Measurements from ENCODE around the gene STRIP2.

Gene STRIP2

GRCh38 chr7:129498021-129498420 is 63.8 kb downstream of the STRIP2 start:
- Histone ChIP-seq H3K27ac (ENCODE audit: extremely low read depth, low read depth, low read length) (no peak overlapping the region), H3K36me3 (ENCODE audit: control insufficient read depth in 2 of 2, insufficient read depth in 1 of 2, low read length in 2 of 2) (no peaks in the 10 kb centered on the region), H3K4me1 (ENCODE audit: control insufficient read depth, insufficient read depth, low read length) (no peaks in the 10 kb centered on the region), H3K9me3 (ENCODE audit: control insufficient read depth, insufficient read depth, low read depth, low read length) (no peaks in the 10 kb centered on the region), H3K4me3 (ENCODE audit: low read depth, low read length) (no peak overlapping the region)
- no peak for TF ChIP-seq ZNF354C (tag by site-specific recombination; IDR thresholded peaks at IDR 0.05; ENCODE audit: borderline replicate concordance, low read depth)
- peak; percentile 42 for TF ChIP-seq GLIS1 (tag by site-specific recombination; IDR thresholded peaks at IDR 0.05)
- TF ChIP-seq KLF1 (tag by site-specific recombination; IDR thresholded peaks at IDR 0.05): 0 out of 2 replicates have a peak, but pooled peaks have one; percentile 19
- TF ChIP-seq AEBP2 (tag by site-specific recombination; IDR thresholded peaks at IDR 0.05; ENCODE audit: borderline replicate concordance): no peak
- ChIA-PET POLR2A (interaction anchor here (0.6 kb wide), 1 partner anchor 55 kb away, joined by 4 read pairs; no protein-coding TSS in a partner anchor), CTCF (interaction anchor here (0.7 kb wide), 1 partner anchor 208 kb away, joined by 4 read pairs; no protein-coding TSS in a partner anchor)

DNA sequence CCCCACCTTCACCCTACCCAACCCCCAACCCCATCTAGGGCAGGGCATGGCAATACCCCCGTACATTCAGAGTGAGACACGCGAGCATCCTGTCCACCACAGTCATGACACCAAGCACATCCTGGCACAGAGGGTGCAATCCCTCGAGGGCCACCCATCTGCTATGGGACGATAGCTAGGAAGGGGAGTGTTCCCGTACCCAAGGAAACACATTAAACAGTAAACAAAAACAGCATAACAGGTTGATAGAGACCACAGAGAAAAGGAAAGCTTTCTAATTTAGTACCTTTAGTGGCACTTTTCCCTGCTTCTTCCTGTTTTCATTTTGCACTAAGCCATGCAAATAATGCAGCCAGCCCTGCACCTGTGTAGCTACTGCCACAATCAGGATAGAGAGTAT is 65.8 kb downstream of the STRIP2 start:
- no peaks in the 10 kb centered on the region for H3K36me3 ChIP-seq (ENCODE audit: control insufficient read depth in 2 of 2, insufficient read depth in 1 of 2, low read length in 2 of 2)
- TF ChIP-seq, protein P1, sequence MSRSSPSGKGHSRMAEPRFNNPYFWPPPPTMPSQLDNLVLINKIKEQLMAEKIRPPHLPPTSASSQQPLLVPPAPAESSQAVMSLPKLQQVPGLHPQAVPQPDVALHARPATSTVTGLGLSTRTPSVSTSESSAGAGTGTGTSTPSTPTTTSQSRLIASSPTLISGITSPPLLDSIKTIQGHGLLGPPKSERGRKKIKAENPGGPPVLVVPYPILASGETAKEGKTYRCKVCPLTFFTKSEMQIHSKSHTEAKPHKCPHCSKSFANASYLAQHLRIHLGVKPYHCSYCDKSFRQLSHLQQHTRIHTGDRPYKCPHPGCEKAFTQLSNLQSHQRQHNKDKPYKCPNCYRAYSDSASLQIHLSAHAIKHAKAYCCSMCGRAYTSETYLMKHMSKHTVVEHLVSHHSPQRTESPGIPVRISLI (tag by site-specific recombination; IDR thresholded peaks at IDR 0.05): no peak
- no peak for TF ChIP-seq GFI1B (tag by site-specific recombination; IDR thresholded peaks at IDR 0.05)
- no peak for TF ChIP-seq ZNF37A (tag by site-specific recombination; IDR thresholded peaks at IDR 0.05)
- TF ChIP-seq, protein P2, sequence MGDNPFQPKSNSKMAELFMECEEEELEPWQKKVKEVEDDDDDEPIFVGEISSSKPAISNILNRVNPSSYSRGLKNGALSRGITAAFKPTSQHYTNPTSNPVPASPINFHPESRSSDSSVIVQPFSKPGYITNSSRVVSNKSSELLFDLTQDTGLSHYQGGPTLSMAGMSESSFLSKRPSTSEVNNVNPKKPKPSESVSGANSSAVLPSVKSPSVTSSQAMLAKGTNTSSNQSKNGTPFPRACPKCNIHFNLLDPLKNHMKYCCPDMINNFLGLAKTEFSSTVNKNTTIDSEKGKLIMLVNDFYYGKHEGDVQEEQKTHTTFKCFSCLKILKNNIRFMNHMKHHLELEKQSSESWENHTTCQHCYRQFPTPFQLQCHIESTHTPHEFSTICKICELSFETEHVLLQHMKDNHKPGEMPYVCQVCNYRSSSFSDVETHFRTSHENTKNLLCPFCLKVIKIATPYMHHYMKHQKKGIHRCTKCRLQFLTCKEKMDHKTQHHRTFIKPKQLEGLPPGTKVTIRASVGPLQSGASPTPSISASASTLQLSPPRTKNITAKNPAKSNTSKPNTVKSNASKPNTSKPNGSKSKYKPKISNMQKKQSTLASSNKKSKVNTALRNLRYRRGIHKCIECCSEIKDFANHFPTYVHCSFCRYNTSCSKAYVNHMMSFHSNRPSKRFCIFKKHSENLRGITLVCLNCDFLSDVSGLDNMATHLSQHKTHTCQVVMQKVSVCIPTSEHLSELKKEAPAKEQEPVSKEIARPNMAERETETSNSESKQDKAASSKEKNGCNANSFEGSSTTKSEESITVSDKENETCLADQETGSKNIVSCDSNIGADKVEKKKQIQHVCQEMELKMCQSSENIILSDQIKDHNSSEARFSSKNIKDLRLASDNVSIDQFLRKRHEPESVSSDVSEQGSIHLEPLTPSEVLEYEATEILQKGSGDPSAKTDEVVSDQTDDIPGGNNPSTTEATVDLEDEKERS (tag by site-specific recombination; IDR thresholded peaks at IDR 0.05): no peak
- no peak overlapping the region for H3K4me3 ChIP-seq (ENCODE audit: low read depth, low read length)
- CTCF ChIA-PET: no interaction called here
- POLR2A ChIA-PET: no interaction called here
- no peaks in the 10 kb centered on the region for H3K4me1 ChIP-seq (ENCODE audit: control insufficient read depth, insufficient read depth, low read length)
- H3K9me3 ChIP-seq (ENCODE audit: control insufficient read depth, insufficient read depth, low read depth, low read length): no peaks in the 10 kb centered on the region
- no peak overlapping the region for H3K27ac ChIP-seq (ENCODE audit: extremely low read depth, low read depth, low read length)

DNA sequence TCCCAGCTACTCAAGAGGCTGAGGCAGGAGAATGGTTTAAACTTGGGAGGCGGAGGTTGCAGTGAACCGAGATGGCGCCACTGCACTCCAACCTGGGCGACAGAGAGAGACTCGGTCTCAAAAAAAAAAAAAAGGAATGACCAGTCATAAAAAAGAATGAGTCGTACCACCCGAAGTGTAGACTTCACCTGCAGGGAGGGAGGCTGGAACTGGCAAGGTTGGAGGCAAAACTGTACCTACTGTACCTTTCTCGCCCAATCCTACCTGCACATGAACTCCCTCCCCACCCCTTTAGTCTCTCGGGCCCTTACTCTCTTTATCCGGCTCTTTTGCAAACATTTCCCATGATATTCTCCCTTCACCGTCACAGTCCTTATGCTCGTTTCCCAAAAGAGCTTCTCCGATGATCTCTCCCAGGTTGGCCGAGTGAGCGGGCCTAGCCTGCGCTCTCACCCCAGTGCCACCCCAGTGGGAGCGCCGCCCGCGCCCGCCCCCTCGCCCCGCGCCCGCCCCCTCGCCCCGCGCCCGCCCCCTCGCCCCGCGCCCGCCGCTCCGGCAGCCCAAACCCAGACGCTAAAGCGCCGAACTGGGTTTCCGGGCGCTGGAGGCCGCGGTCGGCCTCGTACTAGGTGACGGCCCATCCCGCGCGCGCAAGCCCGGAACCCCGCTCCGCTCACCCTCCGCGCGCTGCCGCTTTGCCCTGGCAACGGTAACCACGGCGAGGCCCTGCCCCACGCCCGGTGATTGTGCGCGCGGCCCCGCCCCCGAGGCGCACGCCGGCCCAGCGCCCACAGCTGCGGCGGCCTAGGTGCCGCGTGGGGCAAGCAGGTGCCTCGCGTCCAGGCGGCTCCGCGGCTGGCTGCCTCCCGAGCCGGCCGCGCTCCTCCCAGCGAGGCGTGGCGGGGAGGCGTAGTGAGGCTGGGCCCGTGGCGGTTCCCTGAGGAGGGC is 67.8 kb downstream of the STRIP2 start, which contains the start of gene SMKR1:
SMKR1 (plus strand) TSS at position 772 of the 948 bp plus-strand sequence. CDS start 294 bp downstream, outside the sequence.
- H3K27ac ChIP-seq (ENCODE audit: extremely low read depth, low read depth, low read length): no peak within 1 kb of the TSS; the same call in 1 of the 2 replicates
- no peaks in the 10 kb centered on the region for H3K9me3 ChIP-seq (ENCODE audit: control insufficient read depth, insufficient read depth, low read depth, low read length)
- H3K4me3 ChIP-seq (ENCODE audit: low read depth, low read length): peak within 1 kb of the TSS; percentile 41
- no peaks in the 10 kb centered on the region for H3K4me1 ChIP-seq (ENCODE audit: control insufficient read depth, insufficient read depth, low read length)
- POLR2A ChIA-PET: no interaction called here
- CTCF ChIA-PET: interaction anchor here (0.6 to 0.9 kb wide), 4 partner anchors 19 to 157 kb away, joined by 3 to 5 read pairs (median 3); no protein-coding TSS in a partner anchor
- no peaks in the 10 kb centered on the region for H3K36me3 ChIP-seq (ENCODE audit: control insufficient read depth in 2 of 2, insufficient read depth in 1 of 2, low read length in 2 of 2)
- peak; percentile 65; the same call in 1 of the 2 replicates for TF ChIP-seq ZSCAN30 (tag by site-specific recombination; IDR thresholded peaks at IDR 0.05)
- no peak for TF ChIP-seq ZNF157 (tag by site-specific recombination; IDR thresholded peaks at IDR 0.05)
- TF ChIP-seq ZNF677 (tag by site-specific recombination; IDR thresholded peaks at IDR 0.05): no peak
- no peak for TF ChIP-seq ZNF514 (tag by site-specific recombination; IDR thresholded peaks at IDR 0.05)
- TF ChIP-seq ZNF701 (tag by site-specific recombination; IDR thresholded peaks at IDR 0.05): no peak
- peak; percentile 66; the same call in 1 of the 2 replicates for TF ChIP-seq ZNF561 (tag by site-specific recombination; IDR thresholded peaks at IDR 0.05; ENCODE audit: borderline replicate concordance)
- no peak for TF ChIP-seq ZNF19 (tag by site-specific recombination; IDR thresholded peaks at IDR 0.05; ENCODE audit: low read depth)
- no peak for TF ChIP-seq HOXA7 (CRISPR knock-in tag; IDR thresholded peaks at IDR 0.05; ENCODE audit: borderline replicate concordance)
- no peak for TF ChIP-seq ZNF488 (tag by site-specific recombination; IDR thresholded peaks at IDR 0.05)
- TF ChIP-seq EGR2 (tag by site-specific recombination; IDR thresholded peaks at IDR 0.05; ENCODE audit: low read depth): no peak
- 0 out of 2 replicates have a peak, but pooled peaks have one; percentile 59 for TF ChIP-seq BCL11A (tag by site-specific recombination; IDR thresholded peaks at IDR 0.05; ENCODE audit: low read depth)
- no peak for TF ChIP-seq ZNF292 (tag by site-specific recombination; IDR thresholded peaks at IDR 0.05; ENCODE audit: borderline replicate concordance, low read depth)
- TF ChIP-seq INSM2 (tag by site-specific recombination; IDR thresholded peaks at IDR 0.05): no peak
- no peak for TF ChIP-seq REPIN1 (tag by site-specific recombination; IDR thresholded peaks at IDR 0.05; ENCODE audit: low read depth)

All from HEK293 (cell line).